CD4-positive, alpha-beta T cell treated with Interleukin-6 for 4 hours (primary cell): ENCODE data around the gene CLEC19A.

Experiments
- DNase-seq: peaks from one replicate; pipeline ENCODE4 v3.0.0-alpha.2; 2020; ENCODE audit warnings: mixed read lengths

CLEC19A gene

DNA sequence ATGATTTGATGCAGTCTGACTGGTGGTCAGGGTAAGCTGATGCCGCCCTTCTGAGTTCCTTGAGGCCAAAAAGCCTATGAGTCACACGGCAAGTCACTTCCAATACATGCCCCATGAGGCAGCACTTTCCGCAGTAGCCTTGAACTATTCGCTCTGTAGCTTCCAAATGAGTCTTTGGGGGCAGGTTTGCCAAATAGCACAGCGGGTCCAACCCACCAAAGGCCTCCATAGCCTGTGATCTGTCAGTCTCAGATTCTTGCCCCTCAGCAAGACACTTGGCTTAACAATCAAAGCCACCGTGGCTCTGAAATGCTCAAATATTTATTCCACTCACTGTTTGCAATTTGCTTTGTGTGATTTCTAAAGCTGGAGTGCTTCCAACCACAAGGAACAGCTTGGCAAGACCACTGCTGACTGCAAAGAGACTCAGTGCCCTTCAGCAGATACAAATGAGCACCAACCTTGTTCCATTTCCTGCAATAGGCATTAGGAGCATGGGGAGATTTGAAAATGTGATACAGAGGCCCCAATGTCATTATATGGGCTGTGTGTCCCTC, 45.4 kb downstream of the CLEC19A start:
- no peak for DNase-seq

DNA sequence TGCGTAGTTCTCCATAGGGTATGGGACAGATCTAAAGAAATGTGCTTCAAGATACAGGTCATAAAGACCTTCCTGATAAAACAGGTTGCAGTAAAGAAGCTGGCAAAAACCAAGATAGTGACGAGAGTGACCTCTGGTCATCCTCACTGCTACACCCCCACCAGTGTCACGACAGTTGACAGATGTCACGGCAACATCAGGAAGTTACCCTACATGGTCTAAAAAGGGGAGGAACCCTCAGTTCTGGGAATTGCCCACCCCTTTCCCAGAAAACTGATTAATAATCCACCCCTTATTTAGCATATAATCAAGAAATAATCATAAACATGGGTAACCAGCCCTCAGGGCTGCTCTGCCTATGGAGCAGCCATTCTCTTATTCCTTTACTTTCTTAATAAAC, 46.3 kb downstream of the CLEC19A start:
- no peak for DNase-seq

GRCh38 chr16:19338335-19338734, 52.8 kb downstream of the CLEC19A start:
- no peak for DNase-seq

DNA sequence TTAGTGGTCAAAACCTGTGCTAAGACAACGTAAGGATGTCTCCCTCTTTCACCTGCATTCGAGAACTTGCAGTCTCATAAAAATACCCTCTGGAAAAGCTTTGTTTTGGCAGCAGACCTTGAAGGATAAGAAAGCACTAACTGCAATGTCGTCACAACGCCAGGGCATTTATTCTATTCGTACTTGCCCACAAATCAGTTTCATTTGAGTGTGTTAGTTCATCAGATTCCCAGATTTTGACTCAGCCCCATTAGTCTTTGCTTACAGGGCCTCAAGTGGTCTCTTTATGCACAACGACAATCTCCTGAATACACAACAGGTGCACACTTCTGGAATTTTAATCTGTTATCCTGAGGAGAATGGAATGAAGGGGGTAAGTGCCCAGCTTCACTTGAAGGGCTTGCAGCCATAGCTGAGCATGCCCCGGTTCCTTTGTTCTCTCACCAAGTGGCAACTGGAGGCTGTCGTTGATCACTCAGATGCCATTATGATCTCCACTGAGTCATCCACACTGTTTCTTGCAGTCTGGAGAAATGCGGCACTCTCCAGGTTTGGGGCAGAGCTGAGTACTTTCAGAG, 58.8 kb downstream of the CLEC19A start:
- no peak for DNase-seq

- no peak for DNase-seq
Measured at GRCh38 chr16:19344980-19345379, 59.4 kb downstream of the CLEC19A start.

- DNase-seq, result no peak
Measured at GRCh38 chr16:19346335-19346922, 60.9 kb downstream of the CLEC19A start.

- DNase-seq, result no peak
Measured at GRCh38 chr16:19348125-19348524, 62.6 kb downstream of the CLEC19A start.

DNA sequence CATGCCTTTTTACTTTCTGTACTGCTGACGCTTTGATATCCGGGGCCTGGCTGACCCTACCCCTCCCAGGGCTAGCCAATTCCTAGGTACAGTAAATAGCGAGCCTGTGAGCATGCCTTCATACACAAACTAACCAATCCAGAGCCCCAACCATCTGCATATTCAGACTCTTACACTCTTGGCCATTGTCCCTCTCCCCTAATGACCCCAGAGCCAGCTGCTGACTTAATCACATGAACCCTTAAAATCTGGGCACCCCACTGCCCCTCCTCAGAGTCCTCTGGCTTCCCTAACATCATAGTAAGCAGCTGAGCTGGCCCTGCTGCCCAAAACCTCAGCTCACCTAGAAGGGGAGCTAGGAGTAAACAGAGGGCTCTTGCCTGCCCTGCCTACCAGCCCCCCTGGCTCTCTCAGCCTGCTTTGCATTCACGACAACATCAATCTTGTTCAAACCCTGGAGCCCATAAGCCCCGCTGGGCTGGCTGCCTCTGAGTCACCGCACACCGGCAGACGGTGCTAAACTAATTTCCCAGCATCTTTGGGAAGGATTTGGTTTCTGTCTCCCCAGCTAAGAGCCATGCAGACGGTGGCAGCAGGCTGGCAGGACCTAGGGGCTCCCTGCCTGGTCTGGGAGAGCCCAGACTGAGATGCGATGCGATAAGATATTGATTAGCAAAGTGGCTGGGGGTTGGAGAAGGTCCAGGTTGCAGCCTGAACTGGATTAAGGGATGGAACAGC, 63.2 kb downstream of the CLEC19A start:
- no peak for DNase-seq

GRCh38 chr16:19354371-19354770, 68.8 kb downstream of the CLEC19A start:
- no peak for DNase-seq

DNA sequence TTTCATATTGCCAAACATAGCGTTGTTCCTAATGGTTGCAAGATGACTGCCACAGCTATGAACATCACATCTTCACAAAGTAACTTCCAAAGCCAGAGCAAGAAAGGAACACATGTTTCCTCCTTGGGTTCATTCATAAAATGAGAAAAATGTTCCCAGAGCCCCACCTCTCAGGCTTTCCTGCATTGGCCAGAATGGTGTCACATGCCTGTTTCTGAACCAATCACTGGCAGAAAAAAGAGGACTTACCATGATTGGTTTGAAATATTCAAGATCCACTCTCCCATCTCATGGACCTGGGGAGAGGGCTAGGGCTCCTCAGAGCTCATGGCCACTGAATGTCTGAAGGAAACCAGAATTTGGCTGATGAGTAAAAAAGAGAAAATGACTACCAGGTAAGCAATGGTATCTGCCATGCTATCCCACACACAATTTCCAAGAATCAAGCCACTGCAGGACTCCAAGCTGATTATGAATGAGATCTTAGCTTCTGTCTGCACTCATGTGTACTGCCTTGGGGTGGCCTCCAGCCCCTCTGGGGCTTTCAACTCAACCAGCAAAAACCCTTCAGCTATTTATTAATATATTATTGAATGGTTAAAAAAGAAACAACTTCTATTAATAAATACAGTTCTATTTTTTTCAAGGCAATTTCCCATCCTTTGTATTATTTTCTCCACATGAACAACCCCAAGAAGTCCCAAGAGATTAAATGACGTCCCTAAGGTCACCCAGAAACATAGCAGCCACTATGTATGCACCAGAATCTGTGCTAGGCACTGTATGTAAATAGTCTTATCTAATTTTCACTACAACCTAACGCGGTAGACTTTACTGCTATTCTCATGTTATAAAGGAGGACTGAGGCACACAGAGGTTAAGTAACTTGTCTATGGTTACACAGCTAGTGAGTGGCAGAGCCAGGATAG, 70.8 kb downstream of the CLEC19A start:
- no peak for DNase-seq

DNA sequence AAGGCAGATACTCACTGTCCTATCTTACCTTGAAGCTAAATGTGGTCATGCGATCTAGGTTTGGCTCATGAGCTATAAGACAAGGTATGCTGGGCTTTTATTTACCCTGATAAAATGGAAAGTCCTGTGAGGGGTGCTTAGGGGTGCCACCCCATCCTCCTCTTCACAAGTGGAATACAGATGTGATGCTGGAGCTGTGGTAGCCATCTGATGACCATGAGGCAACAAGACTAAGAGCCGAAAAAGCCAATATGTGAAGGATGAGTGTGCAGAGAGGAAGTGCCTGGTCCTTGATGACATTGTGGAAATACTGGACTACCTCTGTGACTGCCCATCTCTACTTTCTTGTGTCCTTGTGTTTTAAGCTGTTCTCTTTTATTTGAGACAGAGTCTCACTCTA, 74.0 kb downstream of the CLEC19A start:
- DNase-seq, result no peak
